H1 (cell line): ENCODE data around the gene HNF1B.

Experiments used
- ATF2 ChIP-seq: IDR thresholded peaks from 2 replicates; pipeline ENCODE4 v1.6.1; 2012; ENCODE audit warnings: low read length, inconsistent platforms
- CTCF ChIP-seq, 3 experiments: IDR thresholded peaks; 1 replicate in 2 of 3; 2 replicates in 1 of 3; pipeline versions ENCODE4 v1.5.1 to v1.6.1; 2011; ENCODE audit warnings: low read length in 3 of 3, mild to moderate bottlenecking in 3 of 3, inconsistent platforms in 2 of 3, low read depth in 1 of 3, moderate library complexity in 1 of 3; ENCODE audit not compliant: insufficient read depth in 1 of 3; ENCODE audit errors: control extremely low read depth in 1 of 3
- JUND ChIP-seq: IDR thresholded peaks from 2 replicates; pipeline ENCODE4 v1.6.1; 2011; ENCODE audit warnings: mild to moderate bottlenecking, improper control_type of control experiment, low read length
- POLR2A ChIP-seq, 2 experiments: IDR thresholded peaks; 1 replicate in 1 of 2; 2 replicates in 1 of 2; pipeline ENCODE4 v1.6.1; 2011; ENCODE audit warnings: low read depth in 2 of 2, low read length in 2 of 2, mild to moderate bottlenecking in 2 of 2; ENCODE audit errors: control extremely low read depth in 1 of 2
- RXRA ChIP-seq: IDR thresholded peaks from 2 replicates; pipeline ENCODE4 v1.6.1; 2011; ENCODE audit warnings: low read depth, mild to moderate bottlenecking, low read length, moderate library complexity; ENCODE audit not compliant: insufficient read depth

GRCh38 chr17:37661400-37662014, 83.4 kb downstream of the HNF1B start:
- TF ChIP-seq CTCF (IDR thresholded peaks at IDR 0.05; ENCODE audit: control extremely low read depth in 1 of 3, insufficient read depth in 1 of 3, low read depth in 1 of 3, low read length in 3 of 3) (peak in 1 of 3 experiments; percentile 26; a peak in 1 of 4 replicates), JUND (no peak), RXRA (no peak), POLR2A (IDR thresholded peaks at IDR 0.05; ENCODE audit: control extremely low read depth in 1 of 2, low read depth in 2 of 2, low read length in 2 of 2) (no peak), ATF2 (no peak)
